ENCODE measurements around the gene SRP14.

- TF ChIP-seq CTCF (IDR thresholded peaks at IDR 0.05) (no peak), ZFX (IDR thresholded peaks at IDR 0.05; ENCODE audit: borderline replicate concordance) (no peak)
Observed at GRCh38 chr15:40064231-40064894, 25.4 kb upstream of the SRP14 start.
